K562 (cell line): ENCODE results near the gene TAF12. TPM values are rescaled to one million over a fixed set of nuclear protein-coding genes. Genes with fewer than 3 reads are reported as not detected.

Source experiments
- ARHGAP35 ChIP-seq: fragments of 450-650 bp; IDR thresholded peaks from 2 replicates; pipeline ENCODE4 v1.6.1; 2018; ENCODE audit not compliant: partially characterized antibody
- CEBPZ ChIP-seq: fragments of 150-350 bp; IDR thresholded peaks from 2 replicates; pipeline ENCODE4 v1.6.1; 2014; ENCODE audit warnings: low read depth, mild to moderate bottlenecking, low read length, borderline replicate concordance
- DIDO1 ChIP-seq: fragments of 450-650 bp; IDR thresholded peaks from 2 replicates; pipeline ENCODE4 v1.6.1; 2016; ENCODE audit warnings: low read depth, missing biosample characterization, missing genetic modification characterization
- MBD2 ChIP-seq: sonication (generic); IDR thresholded peaks from 2 replicates; pipeline ENCODE4 v1.6.1; 2016; ENCODE audit warnings: low read depth, borderline replicate concordance
- POLR2A ChIP-seq: fragments of 450-650 bp; conservative IDR thresholded peaks from 2 replicates; pipeline ENCODE4 v1.6.1; 2016
- POLR2AphosphoS5 ChIP-seq: IDR thresholded peaks from 2 replicates; pipeline ENCODE4 v1.6.1; 2011; ENCODE audit warnings: mild to moderate bottlenecking, low read depth, low read length, moderate library complexity; ENCODE audit not compliant: control insufficient read depth, insufficient read depth
- SIN3A ChIP-seq, 2 experiments: fragments of 150-350 bp in 1 of 2; IDR thresholded peaks; 2 replicates each; pipeline ENCODE4 v1.6.1; 2011 to 2016; ENCODE audit warnings: borderline replicate concordance in 2 of 2, low read depth in 2 of 2, low read length in 2 of 2, mild to moderate bottlenecking in 2 of 2, moderate library complexity in 2 of 2; ENCODE audit not compliant: control insufficient read depth in 1 of 2
- SUPT5H ChIP-seq: fragments of 450-650 bp; IDR thresholded peaks from 2 replicates; pipeline ENCODE4 v1.6.1; 2016
- ZFP30 ChIP-seq: fragments of 250-450 bp; sonication (Bioruptor Pico); IDR thresholded peaks from 2 replicates; pipeline ENCODE4 v1.8.0; 2022; ENCODE audit warnings: moderate library complexity, mild to moderate bottlenecking, inconsistent platforms, borderline replicate concordance
- ZNF511 ChIP-seq: sonication (generic); formaldehyde crosslinking; IDR thresholded peaks from 2 replicates; pipeline ENCODE4 v1.8.0; 2022; ENCODE audit warnings: mild to moderate bottlenecking, missing genetic modification reagents
- ZNF586 ChIP-seq: fragments of 450-650 bp; formaldehyde crosslinking; conservative IDR thresholded peaks from 2 replicates; pipeline ENCODE4 v1.4.0; 2020; ENCODE audit warnings: mild to moderate bottlenecking, moderate library complexity
- ZNF76 ChIP-seq: fragments of 250-450 bp; sonication (Bioruptor Pico); IDR thresholded peaks from 2 replicates; pipeline ENCODE4 v1.4.0; 2020; ENCODE audit warnings: mild to moderate bottlenecking, moderate library complexity, borderline replicate concordance
- polyA plus RNA-seq, 8 experiments: library from polyadenylated mRNA; depleted of rRNA in 4 of 8; stranded (reverse) in 5 of 8; unstranded in 3 of 8; fragments of >200 nt; fragmentation: Nextera tagmentation in 2 of 8; fragmentation: Illumina TruSeq in 1 of 8; extraction: Ambion mirVana in 2 of 8; extraction: Trizol in 1 of 8; gene quantifications; 2 replicates each; pipeline versions ENCODE4 v1.2.1 to v1.2.3, GENCODE V29; 2011 to 2014; ENCODE audit warnings: inconsistent platforms in 1 of 8, missing spikeins in 1 of 8
- total RNA-seq, 7 experiments: library from RNA; depleted of rRNA in 6 of 7; stranded (reverse); fragments of >200 nt in 6 of 7; fragmentation: Illumina TruSeq in 2 of 7; extraction: Trizol in 2 of 7; gene quantifications; 2 replicates each; pipeline versions ENCODE4 v1.2.1 to v1.2.3, GENCODE V29; 2011 to 2021; ENCODE audit warnings: low replicate concordance in 1 of 7
- TF ChIP-seq, protein P1 (sequence below), 2 experiments: fragments of 450-650 bp; formaldehyde crosslinking in 1 of 2; IDR thresholded peaks; 2 replicates each; pipeline versions ENCODE4 v1.4.0 to v1.6.1; 2014 to 2020; ENCODE audit warnings: mild to moderate bottlenecking in 2 of 2, borderline replicate concordance in 1 of 2, low read depth in 1 of 2
- TF ChIP-seq, protein P2 (sequence below): sonication (generic); formaldehyde crosslinking; IDR thresholded peaks from 2 replicates; pipeline ENCODE4 v1.8.1; 2023; ENCODE audit warnings: mild to moderate bottlenecking, missing genetic modification reagents

TAF12 gene
- total and polyA plus RNA-seq, 9 of the 15 experiments (the other 6 are each of a cell fraction or from before 2014, with no cell fraction given) = 31.6 to 89.0 (median 50.5) TPM

- TF ChIP-seq, protein P1, sequence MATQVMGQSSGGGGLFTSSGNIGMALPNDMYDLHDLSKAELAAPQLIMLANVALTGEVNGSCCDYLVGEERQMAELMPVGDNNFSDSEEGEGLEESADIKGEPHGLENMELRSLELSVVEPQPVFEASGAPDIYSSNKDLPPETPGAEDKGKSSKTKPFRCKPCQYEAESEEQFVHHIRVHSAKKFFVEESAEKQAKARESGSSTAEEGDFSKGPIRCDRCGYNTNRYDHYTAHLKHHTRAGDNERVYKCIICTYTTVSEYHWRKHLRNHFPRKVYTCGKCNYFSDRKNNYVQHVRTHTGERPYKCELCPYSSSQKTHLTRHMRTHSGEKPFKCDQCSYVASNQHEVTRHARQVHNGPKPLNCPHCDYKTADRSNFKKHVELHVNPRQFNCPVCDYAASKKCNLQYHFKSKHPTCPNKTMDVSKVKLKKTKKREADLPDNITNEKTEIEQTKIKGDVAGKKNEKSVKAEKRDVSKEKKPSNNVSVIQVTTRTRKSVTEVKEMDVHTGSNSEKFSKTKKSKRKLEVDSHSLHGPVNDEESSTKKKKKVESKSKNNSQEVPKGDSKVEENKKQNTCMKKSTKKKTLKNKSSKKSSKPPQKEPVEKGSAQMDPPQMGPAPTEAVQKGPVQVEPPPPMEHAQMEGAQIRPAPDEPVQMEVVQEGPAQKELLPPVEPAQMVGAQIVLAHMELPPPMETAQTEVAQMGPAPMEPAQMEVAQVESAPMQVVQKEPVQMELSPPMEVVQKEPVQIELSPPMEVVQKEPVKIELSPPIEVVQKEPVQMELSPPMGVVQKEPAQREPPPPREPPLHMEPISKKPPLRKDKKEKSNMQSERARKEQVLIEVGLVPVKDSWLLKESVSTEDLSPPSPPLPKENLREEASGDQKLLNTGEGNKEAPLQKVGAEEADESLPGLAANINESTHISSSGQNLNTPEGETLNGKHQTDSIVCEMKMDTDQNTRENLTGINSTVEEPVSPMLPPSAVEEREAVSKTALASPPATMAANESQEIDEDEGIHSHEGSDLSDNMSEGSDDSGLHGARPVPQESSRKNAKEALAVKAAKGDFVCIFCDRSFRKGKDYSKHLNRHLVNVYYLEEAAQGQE (IDR thresholded peaks at IDR 0.05; ENCODE audit: borderline replicate concordance) = no peak
- TF ChIP-seq, protein P1 (CRISPR knock-in tag; IDR thresholded peaks at IDR 0.05; ENCODE audit: low read depth) = no peak
- TF ChIP-seq ZNF511 (no peak), ZFP30 (CRISPR knock-in tag) (no peak), CEBPZ (no peak), MBD2 (peak; percentile 49; the same call in 1 of the 2 replicates), ZNF76 (CRISPR knock-in tag) (no peak), ARHGAP35 (no peak), DIDO1 (tag) (no peak), POLR2A (peak; percentile 79), ZNF586 (CRISPR knock-in tag) (no peak), POLR2AphosphoS5 (peak; percentile 36; the same call in 1 of the 2 replicates), SIN3A (IDR thresholded peaks at IDR 0.05; ENCODE audit: borderline replicate concordance in 2 of 2, control insufficient read depth in 1 of 2, low read depth in 2 of 2, low read length in 2 of 2) (0 out of 4 replicates have a peak, but pooled peaks of 1 of the 2 experiments have one; percentile 37), SUPT5H (peak; percentile 73)
- TF ChIP-seq, protein P2, sequence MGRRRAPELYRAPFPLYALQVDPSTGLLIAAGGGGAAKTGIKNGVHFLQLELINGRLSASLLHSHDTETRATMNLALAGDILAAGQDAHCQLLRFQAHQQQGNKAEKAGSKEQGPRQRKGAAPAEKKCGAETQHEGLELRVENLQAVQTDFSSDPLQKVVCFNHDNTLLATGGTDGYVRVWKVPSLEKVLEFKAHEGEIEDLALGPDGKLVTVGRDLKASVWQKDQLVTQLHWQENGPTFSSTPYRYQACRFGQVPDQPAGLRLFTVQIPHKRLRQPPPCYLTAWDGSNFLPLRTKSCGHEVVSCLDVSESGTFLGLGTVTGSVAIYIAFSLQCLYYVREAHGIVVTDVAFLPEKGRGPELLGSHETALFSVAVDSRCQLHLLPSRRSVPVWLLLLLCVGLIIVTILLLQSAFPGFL (CRISPR knock-in tag) = no peak
Observed at GRCh38 chr1:28577052-28577678, 65.7 kb downstream of the TAF12 start (continued).
